CD4-positive, alpha-beta T cell treated with Interleukin-10 for 1 hour (primary cell): ENCODE measurements around the gene CDC37.

Experiments used
- DNase-seq: peaks from one replicate; pipeline ENCODE4 v3.0.0-alpha.2; 2020

The CDC37 gene

GRCh38 chr19:10352764-10353671 lies 50.3 kb downstream of the CDC37 start:
- DNase-seq, result no peak

DNA sequence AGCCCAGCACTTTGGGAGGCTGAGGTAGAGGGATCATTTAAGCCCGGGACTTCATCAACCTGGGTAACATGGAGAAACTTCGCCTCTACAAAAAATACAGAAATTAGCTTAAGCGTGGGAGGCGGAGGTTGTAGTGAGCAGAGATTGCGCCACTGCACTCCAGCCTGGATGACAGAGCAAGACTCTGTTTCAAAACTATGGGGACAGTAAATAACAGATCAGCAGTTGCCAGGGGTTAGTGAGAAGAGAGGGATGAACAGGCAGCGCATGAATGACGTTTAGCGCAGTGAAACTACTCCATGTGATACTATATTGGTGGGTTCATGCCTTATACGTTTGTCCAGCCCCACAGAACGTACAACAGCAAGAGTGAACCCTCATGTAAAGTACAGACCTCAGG lies 56.8 kb downstream of the CDC37 start:
- no peak for DNase-seq

GRCh38 chr19:10344780-10345179 lies 58.6 kb downstream of the CDC37 start:
- DNase-seq, result no peak

GRCh38 chr19:10343495-10343894 lies 59.8 kb downstream of the CDC37 start:
- no peak for DNase-seq
